ENCODE measurements around the gene PORCN. TPM values are rescaled to one million over a fixed set of nuclear protein-coding genes. Genes with fewer than 3 reads are reported as not detected.
"Not testable (repeated sequence)": the region's sequence is repeated elsewhere in the genome, so short reads cannot be mapped to it uniquely, and the experiment has no call there.

Gene PORCN
- total RNA-seq, 4 donors from 2014 or later: 15.0 to 21.5 (median 18.9) TPM

DNA sequence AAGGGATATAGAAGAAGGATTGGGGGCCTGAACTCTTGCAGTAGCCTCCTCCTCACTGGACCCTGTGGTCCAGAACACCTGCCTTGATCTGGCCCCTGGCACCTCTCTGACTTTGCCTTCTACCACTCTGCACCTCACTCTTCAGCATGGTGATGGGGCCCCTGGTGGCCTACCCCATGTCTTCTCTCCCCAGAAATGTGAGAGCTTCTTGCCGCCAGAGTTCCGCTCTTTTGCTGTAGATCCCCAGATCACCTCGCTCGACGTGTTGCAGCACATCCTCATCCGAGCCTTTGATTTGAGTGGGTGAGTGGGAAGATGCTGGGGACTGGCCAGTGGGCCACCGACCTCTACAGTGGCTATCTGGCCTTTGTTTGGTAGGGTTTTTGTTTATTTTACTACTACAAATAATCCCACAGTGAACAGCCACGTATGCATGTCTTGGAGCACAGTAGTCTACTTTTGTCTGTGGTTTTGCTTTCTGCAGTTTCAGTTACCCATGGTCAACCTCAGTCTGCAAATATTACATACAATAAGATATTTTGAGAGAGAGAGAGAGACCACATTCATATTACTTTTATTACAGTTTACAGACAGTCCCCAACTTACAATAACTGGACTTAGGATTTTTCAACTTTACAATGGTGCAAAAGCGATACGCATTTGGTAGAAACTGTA lies 32.5 kb downstream of the PORCN start:
- H3K4me3 ChIP-seq: peak overlapping the region in 1 of 4 donors; percentile 82
- no peaks in the 10 kb centered on the region for H3K27me3 ChIP-seq
- intact Hi-C loops (cut with DNase I): loop anchor here (2.0 kb wide), 1 partner anchor 32 kb away; no protein-coding TSS in a partner anchor
- H3K36me3 ChIP-seq: peaks cover 6 to 25% (median 18%) of the 10 kb centered on the region in 4 donors
- TF ChIP-seq POLR2A (IDR thresholded peaks at IDR 0.05; ENCODE audit: low read depth) (no peak), CTCF (IDR thresholded peaks at IDR 0.05) (no peak), POLR2AphosphoS5 (IDR thresholded peaks at IDR 0.05) (no peak), EP300 (IDR thresholded peaks at IDR 0.05) (no peak)
- no peaks in the 10 kb centered on the region for H3K9me3 ChIP-seq
- 70% methylated on average over 10 of the region's 10 CpGs for WGBS
- no peak for DNase-seq (ENCODE audit: extremely low spot score)
- H3K4me1 ChIP-seq: peaks cover 4 to 13% (median 11%) of the 10 kb centered on the region in 4 donors
- H3K27ac ChIP-seq (replicated peaks in 1 of 4): peak overlapping the region in 1 of 4 donors; percentile 88

- 93% methylated on average over 3 of the region's 3 CpGs for WGBS
- Histone ChIP-seq H3K9me3 (no peaks in the 10 kb centered on the region), H3K4me3 (no peak overlapping the region), H3K4me1 (no peaks in the 10 kb centered on the region), H3K36me3 (peaks cover 10 to 59% (median 14%) of the 10 kb centered on the region in 4 donors), H3K27me3 (no peaks in the 10 kb centered on the region), H3K27ac (replicated peaks in 1 of 4) (no peak overlapping the region)
- intact Hi-C loops (cut with DNase I): no loop called here
- no peak for TF ChIP-seq POLR2AphosphoS5 (IDR thresholded peaks at IDR 0.05)
- no peak for TF ChIP-seq CTCF (IDR thresholded peaks at IDR 0.05)
- TF ChIP-seq EP300 (IDR thresholded peaks at IDR 0.05): no peak
- no peak for TF ChIP-seq POLR2A (IDR thresholded peaks at IDR 0.05; ENCODE audit: low read depth)
- no peak for DNase-seq (ENCODE audit: extremely low spot score)
Observed at GRCh38 chrX:48548871-48549270, 40.1 kb downstream of the PORCN start.

- H3K27ac ChIP-seq (replicated peaks in 1 of 4); H3K4me3 ChIP-seq; H3K27me3 ChIP-seq; DNase-seq (ENCODE audit: extremely low spot score); H3K9me3 ChIP-seq; intact Hi-C loops (cut with DNase I); H3K4me1 ChIP-seq: not testable (repeated sequence)
- peaks cover 10 to 76% (median 29%) of the 10 kb centered on the region in 4 donors for H3K36me3 ChIP-seq
- WGBS: 85% methylated on average over 9 of the region's 9 CpGs
Observed at GRCh38 chrX:48555731-48556325, 47.0 kb downstream of the PORCN start.

DNA sequence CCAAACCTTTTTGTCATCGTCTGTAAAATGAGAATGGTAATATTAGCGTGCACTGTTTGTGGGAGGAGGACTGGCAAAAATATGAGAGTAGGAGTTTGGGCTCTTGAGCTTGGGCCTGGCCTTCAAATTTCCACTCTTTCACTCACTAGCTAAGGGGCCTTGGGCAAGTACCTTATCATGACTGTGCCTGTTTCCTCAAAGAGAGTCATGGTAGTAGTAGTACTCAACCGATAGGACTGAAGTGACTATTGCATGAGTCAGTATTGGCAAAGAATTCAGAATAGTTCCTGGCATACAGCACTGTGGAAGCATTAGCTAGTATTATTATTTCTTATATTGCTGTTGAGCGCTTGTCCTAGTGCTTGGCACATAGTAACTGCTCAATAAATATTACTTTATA lies 49.5 kb downstream of the PORCN start:
- TF ChIP-seq POLR2AphosphoS5 (IDR thresholded peaks at IDR 0.05): no peak
- no peak for TF ChIP-seq CTCF (IDR thresholded peaks at IDR 0.05)
- TF ChIP-seq POLR2A (IDR thresholded peaks at IDR 0.05; ENCODE audit: low read depth): no peak
- TF ChIP-seq EP300 (IDR thresholded peaks at IDR 0.05): no peak
- intact Hi-C loops (cut with DNase I): no loop called here
- no peak for DNase-seq (ENCODE audit: extremely low spot score)
- Histone ChIP-seq H3K27ac (replicated peaks in 1 of 4) (no peak overlapping the region), H3K4me3 (no peak overlapping the region), H3K36me3 (peaks cover 10 to 68% (median 35%) of the 10 kb centered on the region in 4 donors), H3K27me3 (no peaks in the 10 kb centered on the region), H3K4me1 (no peaks in the 10 kb centered on the region), H3K9me3 (no peaks in the 10 kb centered on the region)
- 80% methylated on average over 4 of the region's 4 CpGs for WGBS

DNA sequence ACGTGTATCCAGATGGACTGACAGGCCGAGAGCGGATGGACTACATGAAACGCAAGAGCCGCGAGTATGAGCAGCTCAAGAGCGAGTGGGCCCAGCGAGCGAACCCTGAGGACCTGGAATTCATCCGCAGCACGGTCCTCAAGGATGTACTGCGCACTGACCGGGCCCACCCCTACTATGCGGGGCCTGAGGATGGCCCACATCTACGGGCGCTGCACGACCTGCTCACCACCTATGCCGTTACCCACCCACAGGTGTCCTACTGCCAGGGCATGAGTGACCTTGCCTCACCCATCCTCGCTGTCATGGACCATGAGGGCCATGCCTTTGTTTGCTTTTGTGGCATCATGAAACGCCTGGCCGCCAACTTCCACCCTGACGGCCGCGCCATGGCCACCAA lies 50.8 kb downstream of the PORCN start:
- WGBS: 93% methylated on average over 17 of the region's 24 CpGs
- TF ChIP-seq CTCF (IDR thresholded peaks at IDR 0.05) (no peak), POLR2AphosphoS5 (IDR thresholded peaks at IDR 0.05) (no peak), EP300 (IDR thresholded peaks at IDR 0.05) (no peak)
- H3K4me1 ChIP-seq: no peaks in the 10 kb centered on the region
- H3K9me3 ChIP-seq: no peaks in the 10 kb centered on the region
- no peaks in the 10 kb centered on the region for H3K27me3 ChIP-seq
- DNase-seq (ENCODE audit: extremely low spot score): no peak
- intact Hi-C loops (cut with DNase I): no loop called here
- H3K36me3 ChIP-seq: peaks cover 10 to 65% (median 35%) of the 10 kb centered on the region in 4 donors
- H3K27ac ChIP-seq (replicated peaks in 1 of 4): no peak overlapping the region
- H3K4me3 ChIP-seq: no peak overlapping the region
